Osteoblast (primary cell): ENCODE results near the gene LSM14A. TPM values are rescaled to one million over a fixed set of nuclear protein-coding genes. Genes with fewer than 3 reads are reported as not detected.
A peak's percentile ranks its signal among the peaks of the same experiment; 100 is the strongest.

Experiments
- DNase-seq: peaks from one replicate; pipeline ENCODE4 v3.0.0; 2011; ENCODE audit warnings: low spot score, mixed read lengths; ENCODE audit not compliant: insufficient read length; ENCODE audit errors: missing footprints
- H2AFZ ChIP-seq: 2 replicates; pipeline ENCODE4 v1.6.0; 2011; ENCODE audit warnings: mild to moderate bottlenecking, low read length
- H3K27ac ChIP-seq: 2 replicates; pipeline ENCODE4 v1.5.1; 2011; ENCODE audit warnings: mild to moderate bottlenecking, low read depth, low read length, moderate library complexity
- H3K27me3 ChIP-seq: 2 replicates; pipeline ENCODE4 v1.6.0; 2012; ENCODE audit warnings: mild to moderate bottlenecking, control low read depth, inconsistent platforms, low read length, moderate library complexity; ENCODE audit not compliant: insufficient read depth
- H3K36me3 ChIP-seq: 2 replicates; pipeline ENCODE4 v1.5.1; 2011; ENCODE audit warnings: mild to moderate bottlenecking, low read length, control low read depth, moderate library complexity; ENCODE audit not compliant: insufficient read depth
- H3K4me1 ChIP-seq: 2 replicates; pipeline ENCODE4 v1.5.1; 2011; ENCODE audit warnings: mild to moderate bottlenecking, low read length, control low read depth, moderate library complexity; ENCODE audit not compliant: insufficient read depth
- H3K4me2 ChIP-seq: 2 replicates; pipeline ENCODE4 v1.6.0; 2011; ENCODE audit warnings: mild to moderate bottlenecking, low read length; ENCODE audit not compliant: insufficient read depth
- H3K4me3 ChIP-seq: fragments of 200-600 bp; sonication (generic); 3 replicates; pipeline ENCODE4 v1.5.1; 2012; ENCODE audit warnings: mild to moderate bottlenecking, low read length, inconsistent platforms; ENCODE audit not compliant: insufficient read depth
- H3K79me2 ChIP-seq: 2 replicates; pipeline ENCODE4 v1.6.0; 2012; ENCODE audit warnings: mild to moderate bottlenecking, low read length, control low read depth, inconsistent platforms; ENCODE audit not compliant: insufficient read depth
- H3K9me3 ChIP-seq: 2 replicates; pipeline ENCODE4 v1.5.1; 2011; ENCODE audit warnings: low read depth, low read length, control low read depth
- H4K20me1 ChIP-seq: 2 replicates; pipeline ENCODE4 v1.6.0; 2012; ENCODE audit warnings: mild to moderate bottlenecking, low read length, control low read depth; ENCODE audit not compliant: insufficient read depth
- total RNA-seq: library from RNA; depleted of rRNA; stranded (reverse); fragments of >200 nt; gene quantifications from 2 replicates; pipeline ENCODE4 v1.2.3, GENCODE V29; 2012
- TF ChIP-seq, protein P1 (sequence below): IDR thresholded peaks from 2 replicates; pipeline ENCODE4 v1.5.1; 2011; ENCODE audit warnings: mild to moderate bottlenecking, low read depth, low read length, moderate library complexity; ENCODE audit errors: extremely low read depth

Gene LSM14A
- total RNA-seq, 1 donor = 85.8 TPM

DNA sequence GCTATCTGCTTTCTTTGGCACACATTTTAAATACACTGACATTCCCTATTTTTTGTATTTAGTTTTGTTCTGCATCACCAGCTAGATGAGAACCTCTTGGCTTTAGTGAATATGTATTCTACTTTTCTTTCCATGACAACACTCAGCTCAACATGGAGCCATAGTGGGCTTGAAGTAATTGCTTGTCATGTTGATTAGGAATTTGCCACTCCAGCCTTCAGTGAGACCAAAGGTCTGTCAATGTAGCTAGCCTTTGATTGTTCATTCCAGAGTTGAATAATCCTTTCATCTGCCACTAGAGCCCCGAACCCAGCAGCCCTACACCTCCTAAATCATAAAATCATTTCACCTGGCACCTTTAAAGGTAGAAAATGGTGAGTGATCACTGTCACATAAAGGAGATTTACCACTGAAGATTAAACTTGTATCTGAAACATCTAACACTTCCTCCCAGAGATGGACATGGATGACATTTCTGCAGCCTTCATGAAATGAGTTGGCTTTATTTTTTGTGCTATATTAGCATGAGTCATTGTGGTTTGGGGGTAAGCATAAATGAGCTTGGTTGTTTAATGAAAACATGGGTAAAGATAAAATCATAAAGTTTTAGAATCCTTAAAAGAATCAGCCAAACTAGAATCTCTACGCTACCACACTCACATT, 52.8 kb downstream of the LSM14A start:
- no peaks in the 10 kb centered on the region for H3K27me3 ChIP-seq
- peaks cover 85% of the 10 kb centered on the region for H3K36me3 ChIP-seq
- no peak overlapping the region for H3K4me3 ChIP-seq
- DNase-seq = no peak
- H2AFZ ChIP-seq = no peak overlapping the region
- peaks cover 33% of the 10 kb centered on the region for H3K4me1 ChIP-seq
- peak overlapping the region; percentile 5 for H3K4me2 ChIP-seq
- H4K20me1 ChIP-seq = peaks cover 45% of the 10 kb centered on the region
- TF ChIP-seq, protein P1, sequence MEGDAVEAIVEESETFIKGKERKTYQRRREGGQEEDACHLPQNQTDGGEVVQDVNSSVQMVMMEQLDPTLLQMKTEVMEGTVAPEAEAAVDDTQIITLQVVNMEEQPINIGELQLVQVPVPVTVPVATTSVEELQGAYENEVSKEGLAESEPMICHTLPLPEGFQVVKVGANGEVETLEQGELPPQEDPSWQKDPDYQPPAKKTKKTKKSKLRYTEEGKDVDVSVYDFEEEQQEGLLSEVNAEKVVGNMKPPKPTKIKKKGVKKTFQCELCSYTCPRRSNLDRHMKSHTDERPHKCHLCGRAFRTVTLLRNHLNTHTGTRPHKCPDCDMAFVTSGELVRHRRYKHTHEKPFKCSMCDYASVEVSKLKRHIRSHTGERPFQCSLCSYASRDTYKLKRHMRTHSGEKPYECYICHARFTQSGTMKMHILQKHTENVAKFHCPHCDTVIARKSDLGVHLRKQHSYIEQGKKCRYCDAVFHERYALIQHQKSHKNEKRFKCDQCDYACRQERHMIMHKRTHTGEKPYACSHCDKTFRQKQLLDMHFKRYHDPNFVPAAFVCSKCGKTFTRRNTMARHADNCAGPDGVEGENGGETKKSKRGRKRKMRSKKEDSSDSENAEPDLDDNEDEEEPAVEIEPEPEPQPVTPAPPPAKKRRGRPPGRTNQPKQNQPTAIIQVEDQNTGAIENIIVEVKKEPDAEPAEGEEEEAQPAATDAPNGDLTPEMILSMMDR = no peak
- peak overlapping the region; percentile 42 for H3K27ac ChIP-seq
- H3K9me3 ChIP-seq = no peaks in the 10 kb centered on the region
- peaks cover 36% of the 10 kb centered on the region for H3K79me2 ChIP-seq

DNA sequence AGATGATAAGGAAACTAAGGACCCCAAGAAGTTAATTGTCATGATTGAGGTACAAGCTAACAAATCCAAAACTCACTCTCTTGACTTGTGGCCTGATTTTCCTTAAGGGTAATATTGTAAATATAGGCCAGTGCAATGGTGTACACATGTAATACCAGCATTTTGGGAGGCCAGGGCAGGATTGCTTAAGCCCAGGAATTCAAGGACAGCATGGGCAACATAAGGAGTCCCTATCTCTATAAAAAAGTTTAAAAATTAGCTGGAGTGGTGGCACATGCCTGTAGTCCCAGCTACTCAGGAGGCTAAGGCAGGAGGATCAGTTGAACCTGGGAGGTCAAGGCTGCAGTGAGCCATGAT, 53.3 kb downstream of the LSM14A start:
- no peak for DNase-seq
- H4K20me1 ChIP-seq = peaks cover 41% of the 10 kb centered on the region
- no peaks in the 10 kb centered on the region for H3K9me3 ChIP-seq
- H3K4me1 ChIP-seq = peaks cover 33% of the 10 kb centered on the region
- H3K36me3 ChIP-seq = peaks cover 85% of the 10 kb centered on the region
- no peaks in the 10 kb centered on the region for H3K27me3 ChIP-seq
- no peak overlapping the region for H3K4me3 ChIP-seq
- H3K79me2 ChIP-seq = peaks cover 36% of the 10 kb centered on the region
- H3K27ac ChIP-seq = peak overlapping the region; percentile 42
- H2AFZ ChIP-seq = no peak overlapping the region
- TF ChIP-seq, protein P1 = no peak
- H3K4me2 ChIP-seq = no peak overlapping the region

DNA sequence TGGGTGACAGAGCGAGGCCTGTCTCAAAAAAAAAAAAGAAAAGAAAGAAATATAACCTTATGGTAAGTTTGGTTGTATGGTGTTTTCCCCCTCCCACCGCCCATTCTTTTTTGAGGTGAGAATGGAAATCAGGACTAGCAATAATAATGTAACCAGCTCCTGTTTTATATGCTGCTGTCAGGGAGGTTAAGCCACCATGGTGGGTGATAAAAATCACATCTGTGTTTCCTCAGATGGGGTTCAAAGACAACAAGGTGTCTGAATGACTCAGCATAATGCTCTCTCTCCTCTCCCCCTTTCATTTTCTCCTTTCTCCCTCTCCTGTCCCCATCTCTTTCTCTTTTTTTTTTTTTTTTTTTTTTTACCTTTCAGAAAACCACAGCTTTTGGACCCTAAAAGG, 53.7 kb downstream of the LSM14A start:
- TF ChIP-seq, protein P1 = no peak
- Histone ChIP-seq H2AFZ (no peak overlapping the region), H3K4me1 (peaks cover 33% of the 10 kb centered on the region), H3K4me2 (no peak overlapping the region), H4K20me1 (peaks cover 38% of the 10 kb centered on the region), H3K79me2 (peaks cover 34% of the 10 kb centered on the region), H3K27me3 (no peaks in the 10 kb centered on the region), H3K9me3 (no peaks in the 10 kb centered on the region), H3K27ac (peak overlapping the region; percentile 42), H3K4me3 (no peak overlapping the region), H3K36me3 (peaks cover 85% of the 10 kb centered on the region)
- no peak for DNase-seq

DNA sequence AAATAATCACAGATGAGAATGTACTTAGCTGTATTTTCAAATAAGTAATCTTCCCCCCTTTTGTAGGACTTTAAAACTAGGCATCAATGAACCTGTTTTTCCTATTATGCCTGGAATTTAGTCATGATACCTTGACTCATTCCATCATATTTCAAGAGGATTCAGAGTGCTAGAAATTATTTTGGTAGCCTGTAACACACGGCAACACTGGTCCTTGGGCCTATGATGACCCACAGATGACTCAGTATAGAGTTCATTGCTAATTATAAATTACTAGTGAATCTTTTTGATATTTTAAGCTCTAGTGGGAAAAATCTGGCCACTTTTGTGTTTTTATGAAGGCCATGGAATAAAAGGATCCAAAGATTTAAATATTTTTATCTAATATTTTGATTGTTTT, 56.0 kb downstream of the LSM14A start:
- Histone ChIP-seq H3K27me3 (no peaks in the 10 kb centered on the region), H4K20me1 (peaks cover 22% of the 10 kb centered on the region), H2AFZ (no peak overlapping the region), H3K27ac (peak overlapping the region; percentile 12), H3K4me1 (peaks cover 48% of the 10 kb centered on the region), H3K4me3 (no peak overlapping the region), H3K36me3 (peaks cover 67% of the 10 kb centered on the region), H3K9me3 (no peaks in the 10 kb centered on the region), H3K79me2 (peaks cover 18% of the 10 kb centered on the region), H3K4me2 (no peak overlapping the region)
- DNase-seq = peak; percentile 76
- TF ChIP-seq, protein P1 = no peak
